Kidney epithelial cell (primary cell): ENCODE data around the gene SPINT2. TPM values are rescaled to one million over a fixed set of nuclear protein-coding genes. Genes with fewer than 3 reads are reported as not detected.
A peak's percentile ranks its signal among the peaks of the same experiment; 100 is the strongest.

Source experiments
- DNase-seq: peaks from one replicate; pipeline ENCODE4 v3.0.0-alpha.2; 2010; ENCODE audit warnings: low read depth
- H3K27me3 ChIP-seq: 2 replicates; pipeline ENCODE4 v1.6.0; 2011; ENCODE audit warnings: low read length; ENCODE audit not compliant: control insufficient read depth, insufficient read depth
- H3K36me3 ChIP-seq: 2 replicates; pipeline ENCODE4 v1.5.1; 2011; ENCODE audit warnings: low read length; ENCODE audit not compliant: control insufficient read depth, insufficient read depth
- H3K4me3 ChIP-seq: 2 replicates; pipeline ENCODE4 v1.5.1; 2011; ENCODE audit warnings: low read depth, mild to moderate bottlenecking, control low read depth, low read length
- CTCF ChIP-seq: IDR thresholded peaks from 2 replicates; pipeline ENCODE4 v1.5.1; 2011; ENCODE audit warnings: mild to moderate bottlenecking, moderate library complexity, low read length, control low read depth, inconsistent platforms; ENCODE audit not compliant: insufficient read depth, poor library complexity, severe bottlenecking
- total RNA-seq: library from RNA; depleted of rRNA; stranded (reverse); fragments of >200 nt; gene quantifications from 2 replicates; pipeline ENCODE4 v1.2.3, GENCODE V29; 2015

The SPINT2 gene
- total RNA-seq: 591 and 806 TPM in 2 replicates

- Histone ChIP-seq H3K36me3 (no peaks in the 10 kb centered on the region), H3K4me3 (peak within 1 kb of the TSS; percentile 62), H3K27me3 (no peaks in the 10 kb centered on the region)
- DNase-seq: no peak
- TF ChIP-seq CTCF: no peak
These were observed at the start of gene SPINT2 for GRCh38 chr19:38264486-38265212. SPINT2 (plus strand) TSS chr19:38264573; CDS start chr19:38264893, 320 bp downstream.

- DNase-seq: no peak
- Histone ChIP-seq H3K36me3 (no peaks in the 10 kb centered on the region), H3K27me3 (no peaks in the 10 kb centered on the region), H3K4me3 (no peak overlapping the region)
- no peak for TF ChIP-seq CTCF
These were observed 47.4 kb upstream of the SPINT2 start for GRCh38 chr19:38216785-38217641.

- no peak for TF ChIP-seq CTCF
- H3K4me3 ChIP-seq: no peak overlapping the region
- no peaks in the 10 kb centered on the region for H3K27me3 ChIP-seq
- no peak for DNase-seq
- H3K36me3 ChIP-seq: no peaks in the 10 kb centered on the region
These were observed 46.2 kb upstream of the SPINT2 start for GRCh38 chr19:38218204-38218603.

GRCh38 chr19:38219221-38219620, 45.2 kb upstream of the SPINT2 start:
- Histone ChIP-seq H3K36me3 (no peaks in the 10 kb centered on the region), H3K4me3 (no peak overlapping the region), H3K27me3 (no peaks in the 10 kb centered on the region)
- no peak for TF ChIP-seq CTCF
- no peak for DNase-seq

GRCh38 chr19:38221421-38221820, 43.0 kb upstream of the SPINT2 start:
- no peak for DNase-seq
- Histone ChIP-seq H3K36me3 (no peaks in the 10 kb centered on the region), H3K4me3 (no peak overlapping the region), H3K27me3 (peaks cover 1% of the 10 kb centered on the region)
- TF ChIP-seq CTCF: no peak
